Stromal cell of bone marrow (primary cell): ENCODE measurements around the gene TBC1D9B.

Experiments
- DNase-seq: peaks from one replicate; pipeline ENCODE4 v3.0.0-alpha.2; 2012; ENCODE audit warnings: low read depth

The TBC1D9B gene

DNA sequence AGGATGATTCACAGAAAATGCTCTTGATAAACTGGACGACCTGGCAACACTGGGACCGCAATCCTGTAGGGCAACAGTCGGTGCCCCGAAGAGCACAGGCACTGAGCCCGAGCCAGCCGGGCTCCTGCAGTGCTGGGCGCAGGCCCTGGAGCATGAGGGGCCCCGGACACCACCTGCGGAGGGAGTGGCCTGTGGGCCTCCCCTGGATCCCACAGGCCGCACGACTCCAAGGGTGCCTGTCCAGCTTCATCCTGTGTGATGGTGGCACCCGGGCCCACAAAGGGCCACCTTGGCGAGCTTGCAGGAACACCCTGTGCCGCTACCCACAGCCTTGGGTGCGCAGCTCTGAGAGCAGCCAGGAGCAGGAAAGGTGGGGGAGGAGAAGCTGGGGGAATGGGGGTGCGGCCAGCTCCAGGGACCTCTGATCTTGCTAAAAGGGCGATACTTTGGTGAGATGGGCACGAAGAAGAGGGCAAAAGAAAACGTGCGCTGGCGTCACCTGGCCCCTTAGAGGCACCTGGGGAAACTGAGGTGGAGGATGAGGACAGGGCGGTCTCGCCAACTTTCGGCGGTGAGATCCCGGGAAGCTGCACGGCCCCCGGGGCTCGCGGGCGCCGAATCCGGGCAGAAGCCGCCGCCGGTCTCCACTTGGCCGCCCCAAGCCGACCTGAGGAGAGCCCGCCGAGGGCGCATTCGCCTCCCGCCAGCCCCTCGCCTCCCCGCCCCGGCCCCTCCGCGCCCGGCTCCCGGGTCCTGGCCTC, 722 bp downstream of the TBC1D9B start:
- peak; percentile 7 for DNase-seq

DNA sequence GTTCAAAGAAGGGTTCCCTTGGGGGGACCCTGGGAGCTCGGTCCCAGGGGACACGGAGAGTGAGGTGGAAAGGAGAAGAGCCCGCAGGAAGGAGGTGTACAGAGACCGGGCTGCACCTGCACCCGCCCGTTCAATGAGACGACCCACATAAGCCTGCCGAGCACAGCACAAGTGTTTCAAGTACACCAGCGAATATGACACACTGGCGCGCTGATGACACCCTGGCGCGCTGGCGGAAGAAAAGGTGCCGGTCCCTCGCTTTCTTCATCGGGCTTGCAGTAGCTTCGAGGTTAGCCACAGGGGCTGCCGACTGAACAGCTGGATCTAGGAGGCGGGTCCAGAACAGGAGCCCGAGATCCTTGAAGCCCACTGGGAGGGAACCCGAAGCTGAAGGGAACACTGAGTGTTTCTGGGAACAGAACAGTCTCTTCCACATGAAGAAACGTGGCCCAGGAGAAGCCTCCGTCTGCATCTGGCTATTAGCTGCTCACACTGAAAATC, 1.4 kb downstream of the TBC1D9B start:
- no peak for DNase-seq

- no peak for DNase-seq
Observed at GRCh38 chr5:179905161-179905560, 2.5 kb downstream of the TBC1D9B start.

DNA sequence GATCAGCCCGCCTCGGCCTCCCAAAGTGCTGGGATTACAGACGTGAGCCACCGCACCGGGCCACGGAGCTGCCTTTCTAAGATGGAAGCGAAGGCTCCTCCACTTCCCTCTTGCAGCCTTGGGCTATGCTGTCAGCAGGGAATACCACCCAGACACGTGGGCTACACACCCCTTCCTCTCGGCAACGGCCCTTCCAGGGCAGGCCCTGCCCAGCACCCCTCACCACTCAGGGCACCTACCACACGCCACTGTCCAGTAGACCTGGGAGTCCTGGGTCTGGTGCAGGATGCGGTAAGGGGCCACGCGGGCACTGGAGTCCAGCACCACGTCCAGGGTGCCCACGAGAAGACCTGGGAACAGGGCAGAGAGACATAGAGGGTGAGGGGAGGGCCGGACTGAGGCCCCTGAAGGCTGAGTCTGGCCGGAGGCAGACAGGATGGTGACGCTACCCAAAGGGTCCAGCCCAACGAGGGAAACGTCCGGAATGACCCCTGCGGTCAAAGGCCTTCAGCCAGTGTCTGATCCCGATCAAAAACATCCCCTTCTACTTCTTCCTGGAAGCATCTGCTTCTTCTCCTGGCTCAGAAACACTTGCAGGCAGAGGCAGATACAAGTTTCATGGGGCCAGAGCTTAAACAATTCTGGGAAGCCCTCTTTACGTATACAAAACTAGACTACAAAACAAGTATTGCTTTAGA, 3.1 kb downstream of the TBC1D9B start:
- no peak for DNase-seq

DNA sequence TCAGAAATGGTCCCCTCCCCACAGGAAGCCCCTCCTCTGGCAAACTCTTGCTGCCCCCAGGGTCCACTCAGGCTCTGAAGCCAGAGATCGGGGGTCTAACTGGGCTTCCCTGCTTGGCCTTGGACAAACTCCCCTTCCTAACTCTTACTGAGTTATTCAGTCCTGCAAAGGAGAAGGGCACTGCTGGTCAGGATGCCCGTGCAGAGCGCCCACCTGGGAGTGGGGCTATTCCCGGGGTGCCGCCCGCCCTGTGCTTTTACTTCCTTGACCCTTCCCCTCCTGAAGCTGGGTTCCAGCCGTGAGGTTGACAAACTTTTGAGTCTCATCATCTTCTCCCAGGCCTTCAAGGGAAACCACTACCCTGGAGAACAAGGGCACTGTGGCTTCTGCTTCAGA, 4.9 kb downstream of the TBC1D9B start:
- DNase-seq = no peak

GRCh38 chr5:179901915-179902762, 5.6 kb downstream of the TBC1D9B start:
- no peak for DNase-seq

GRCh38 chr5:179901462-179901861, 6.2 kb downstream of the TBC1D9B start:
- no peak for DNase-seq

DNA sequence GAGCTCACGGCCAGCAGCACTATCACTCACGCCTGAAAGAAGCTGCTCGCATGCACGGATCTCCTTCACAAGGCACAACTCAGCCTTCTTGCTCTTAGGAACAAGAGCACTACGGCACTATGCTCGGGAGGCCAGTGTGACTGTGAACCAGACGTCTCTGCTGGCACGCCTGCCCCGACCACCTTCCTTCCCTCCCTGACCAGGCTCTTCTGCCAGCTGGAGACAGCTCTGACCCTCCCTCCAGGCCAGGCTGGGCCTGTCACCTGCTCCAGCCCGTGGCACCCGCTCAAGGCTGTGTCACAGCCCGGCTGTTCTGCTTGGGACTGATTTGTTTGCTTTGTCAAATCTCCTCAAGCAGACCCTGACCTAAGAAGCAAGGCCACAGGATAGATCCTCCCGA, 7.0 kb downstream of the TBC1D9B start:
- no peak for DNase-seq

- no peak for DNase-seq
Observed at GRCh38 chr5:179900206-179900605, 7.5 kb downstream of the TBC1D9B start.

DNA sequence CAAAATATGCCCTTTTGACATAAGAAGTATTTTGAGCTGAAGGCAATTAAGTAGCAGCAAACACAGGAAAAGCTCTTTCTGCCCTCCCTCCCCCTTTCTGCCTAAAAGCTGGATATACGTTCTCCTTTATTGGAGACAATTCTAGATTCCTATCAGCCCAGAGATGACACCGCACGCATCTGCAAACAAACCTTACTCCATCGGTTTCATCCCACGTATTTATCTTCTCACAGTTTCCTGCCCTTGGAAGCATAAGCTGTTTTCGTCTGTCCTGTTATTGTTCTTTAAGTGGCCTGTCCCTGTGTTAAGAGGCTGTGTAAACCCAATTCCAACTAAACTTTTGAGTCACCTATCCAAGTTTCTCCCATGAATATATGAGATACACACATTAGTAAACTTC, 11.8 kb downstream of the TBC1D9B start:
- no peak for DNase-seq

DNA sequence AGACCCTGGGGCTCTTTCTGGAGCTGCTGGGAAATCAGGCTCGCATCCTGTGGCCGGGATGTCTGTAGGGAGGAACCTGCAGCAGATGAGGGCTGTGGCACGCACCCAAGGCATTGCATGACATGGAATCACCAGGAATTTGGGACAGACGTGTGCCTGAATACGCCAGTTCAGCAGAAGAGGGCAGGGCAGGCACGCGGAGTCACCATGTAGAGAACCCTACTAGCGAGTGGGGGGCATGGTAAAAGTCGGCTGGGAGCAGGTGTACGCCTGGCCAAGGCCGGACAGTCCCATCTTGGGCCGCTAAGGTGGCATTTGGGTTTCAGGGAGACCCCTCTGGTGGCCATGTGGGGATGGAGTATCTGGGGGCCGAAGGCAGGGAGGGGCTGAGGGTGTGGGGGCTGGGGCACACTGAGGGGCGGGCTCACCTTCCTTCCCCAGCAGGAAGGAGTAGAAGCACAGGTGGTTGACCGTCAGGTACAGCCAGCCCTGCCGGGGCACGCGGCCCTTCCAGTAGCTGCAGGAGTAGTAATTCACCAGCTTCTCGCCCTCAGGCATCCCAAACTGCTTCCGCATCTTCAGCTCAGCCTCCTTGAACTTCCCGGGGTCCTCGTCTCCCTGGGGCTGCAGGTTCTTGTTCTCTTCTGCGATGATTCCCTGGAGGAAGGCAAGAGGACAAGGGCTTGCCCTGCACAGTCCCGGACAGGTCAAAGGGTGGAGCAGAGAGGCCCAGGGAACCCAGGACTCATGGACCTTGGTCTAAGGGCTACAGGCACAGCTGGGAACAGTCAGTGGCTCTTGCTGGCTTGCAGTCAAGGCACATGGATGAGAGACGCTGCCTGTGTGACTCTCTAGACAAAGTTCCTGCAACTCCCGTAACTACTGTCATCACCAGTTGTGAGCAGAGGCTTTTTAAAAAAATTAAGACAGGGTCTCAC, 13.5 kb downstream of the TBC1D9B start:
- DNase-seq = no peak

GRCh38 chr5:179893076-179893957, 14.4 kb downstream of the TBC1D9B start:
- no peak for DNase-seq

- DNase-seq = no peak
Observed at GRCh38 chr5:179892255-179892654, 15.4 kb downstream of the TBC1D9B start.

GRCh38 chr5:179890751-179891682, 16.7 kb downstream of the TBC1D9B start:
- DNase-seq = no peak

DNA sequence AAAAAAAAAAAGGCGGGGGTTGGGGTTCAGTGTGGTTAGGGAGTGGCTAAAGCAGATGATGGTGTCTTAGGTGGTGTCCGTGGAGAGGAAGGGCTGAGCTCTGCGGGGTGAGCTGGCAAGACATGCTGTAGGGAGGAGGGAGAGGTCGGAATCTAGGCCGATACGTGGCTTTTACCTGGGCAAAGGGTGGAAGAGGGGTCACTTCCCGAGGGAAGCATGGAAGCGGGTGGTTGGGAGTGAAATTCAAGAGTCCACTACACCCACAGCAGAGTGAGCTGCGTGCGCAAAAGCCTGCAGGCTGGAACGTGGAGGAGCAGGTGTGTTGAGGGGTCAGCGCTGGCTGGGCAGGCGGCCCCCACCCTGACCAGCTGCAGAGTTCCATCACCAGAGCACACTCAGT, 17.8 kb downstream of the TBC1D9B start:
- no peak for DNase-seq

GRCh38 chr5:179887802-179888201, 19.9 kb downstream of the TBC1D9B start:
- DNase-seq = no peak

- DNase-seq = no peak
Observed at GRCh38 chr5:179887095-179887494, 20.6 kb downstream of the TBC1D9B start.

DNA sequence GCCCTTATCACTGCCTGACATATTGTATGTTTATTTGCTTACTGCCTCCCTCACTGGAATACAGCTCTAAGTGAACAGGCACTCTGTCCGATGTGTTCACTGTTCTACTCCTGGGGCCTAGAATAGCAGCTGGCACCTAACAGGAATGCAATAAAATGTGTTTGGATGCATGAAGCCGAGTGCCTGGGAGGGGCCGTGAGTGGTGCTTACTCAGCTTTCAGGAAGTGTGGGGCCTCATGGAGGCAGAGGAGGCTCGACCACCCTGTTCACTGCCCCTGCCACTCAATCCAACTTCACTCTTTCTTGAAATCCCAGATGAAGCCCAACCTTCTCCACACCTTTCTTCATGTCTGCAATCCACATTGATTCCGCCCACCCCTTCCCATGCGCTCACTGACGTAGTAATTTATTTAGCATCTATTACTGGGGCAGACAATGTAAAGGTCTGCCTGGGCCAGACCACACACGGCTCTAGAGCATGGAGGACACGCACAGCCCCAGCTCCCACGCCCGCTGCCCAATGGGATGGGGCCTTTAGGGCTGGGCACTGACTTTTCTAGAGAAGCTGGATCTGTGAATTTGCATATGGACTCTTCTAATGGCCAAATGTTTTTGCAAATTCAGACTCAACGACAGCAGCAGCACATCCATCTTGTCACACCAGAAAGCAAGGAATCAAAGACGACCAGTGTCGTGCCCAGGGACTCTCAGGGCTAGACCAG, 21.3 kb downstream of the TBC1D9B start:
- no peak for DNase-seq
